ENCODE data around the gene OR5J2.

The OR5J2 gene

DNA sequence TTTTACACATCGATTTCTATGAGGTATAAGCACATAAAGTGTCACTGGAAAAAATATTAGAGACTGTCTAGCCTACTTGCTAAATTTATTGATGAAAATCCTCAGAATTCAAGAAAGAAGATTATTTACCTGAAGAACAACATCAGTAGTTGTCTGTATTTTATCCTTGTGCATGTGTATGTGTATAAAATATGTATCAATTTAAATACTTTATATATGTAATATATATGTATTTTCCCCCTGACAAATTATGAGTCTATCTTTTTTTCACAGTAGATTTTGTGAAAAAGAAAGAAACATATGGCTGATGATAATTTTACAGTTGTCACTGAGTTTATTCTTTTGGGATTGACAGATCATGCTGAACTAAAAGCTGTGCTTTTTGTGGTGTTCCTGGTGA, at the start of gene OR5J2:
Gene OR5J2 (plus strand): TSS at position 301 of the 400 bp plus-strand sequence. CDS start 0 bp downstream, at position 301.
- TF ChIP-seq EP300 (IDR thresholded peaks at IDR 0.05; ENCODE audit: borderline replicate concordance): no peak
- no peak for TF ChIP-seq YY1 (IDR thresholded peaks at IDR 0.05; ENCODE audit: low read depth)
- no peak for TF ChIP-seq ZBTB7A (IDR thresholded peaks at IDR 0.05; ENCODE audit: low read depth)
- no peak for TF ChIP-seq FOXM1 (IDR thresholded peaks at IDR 0.05; ENCODE audit: borderline replicate concordance, low read depth)
- TF ChIP-seq, protein P1, sequence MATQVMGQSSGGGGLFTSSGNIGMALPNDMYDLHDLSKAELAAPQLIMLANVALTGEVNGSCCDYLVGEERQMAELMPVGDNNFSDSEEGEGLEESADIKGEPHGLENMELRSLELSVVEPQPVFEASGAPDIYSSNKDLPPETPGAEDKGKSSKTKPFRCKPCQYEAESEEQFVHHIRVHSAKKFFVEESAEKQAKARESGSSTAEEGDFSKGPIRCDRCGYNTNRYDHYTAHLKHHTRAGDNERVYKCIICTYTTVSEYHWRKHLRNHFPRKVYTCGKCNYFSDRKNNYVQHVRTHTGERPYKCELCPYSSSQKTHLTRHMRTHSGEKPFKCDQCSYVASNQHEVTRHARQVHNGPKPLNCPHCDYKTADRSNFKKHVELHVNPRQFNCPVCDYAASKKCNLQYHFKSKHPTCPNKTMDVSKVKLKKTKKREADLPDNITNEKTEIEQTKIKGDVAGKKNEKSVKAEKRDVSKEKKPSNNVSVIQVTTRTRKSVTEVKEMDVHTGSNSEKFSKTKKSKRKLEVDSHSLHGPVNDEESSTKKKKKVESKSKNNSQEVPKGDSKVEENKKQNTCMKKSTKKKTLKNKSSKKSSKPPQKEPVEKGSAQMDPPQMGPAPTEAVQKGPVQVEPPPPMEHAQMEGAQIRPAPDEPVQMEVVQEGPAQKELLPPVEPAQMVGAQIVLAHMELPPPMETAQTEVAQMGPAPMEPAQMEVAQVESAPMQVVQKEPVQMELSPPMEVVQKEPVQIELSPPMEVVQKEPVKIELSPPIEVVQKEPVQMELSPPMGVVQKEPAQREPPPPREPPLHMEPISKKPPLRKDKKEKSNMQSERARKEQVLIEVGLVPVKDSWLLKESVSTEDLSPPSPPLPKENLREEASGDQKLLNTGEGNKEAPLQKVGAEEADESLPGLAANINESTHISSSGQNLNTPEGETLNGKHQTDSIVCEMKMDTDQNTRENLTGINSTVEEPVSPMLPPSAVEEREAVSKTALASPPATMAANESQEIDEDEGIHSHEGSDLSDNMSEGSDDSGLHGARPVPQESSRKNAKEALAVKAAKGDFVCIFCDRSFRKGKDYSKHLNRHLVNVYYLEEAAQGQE (IDR thresholded peaks at IDR 0.05; ENCODE audit: low read depth): no peak
- no peak for TF ChIP-seq TEAD4 (IDR thresholded peaks at IDR 0.05)
- no peak for TF ChIP-seq EGR1 (IDR thresholded peaks at IDR 0.05)
- no peak for TF ChIP-seq RAD21 (IDR thresholded peaks at IDR 0.05; ENCODE audit: low read depth)
- no peak for TF ChIP-seq TCF12 (IDR thresholded peaks at IDR 0.05; ENCODE audit: low read depth)

DNA sequence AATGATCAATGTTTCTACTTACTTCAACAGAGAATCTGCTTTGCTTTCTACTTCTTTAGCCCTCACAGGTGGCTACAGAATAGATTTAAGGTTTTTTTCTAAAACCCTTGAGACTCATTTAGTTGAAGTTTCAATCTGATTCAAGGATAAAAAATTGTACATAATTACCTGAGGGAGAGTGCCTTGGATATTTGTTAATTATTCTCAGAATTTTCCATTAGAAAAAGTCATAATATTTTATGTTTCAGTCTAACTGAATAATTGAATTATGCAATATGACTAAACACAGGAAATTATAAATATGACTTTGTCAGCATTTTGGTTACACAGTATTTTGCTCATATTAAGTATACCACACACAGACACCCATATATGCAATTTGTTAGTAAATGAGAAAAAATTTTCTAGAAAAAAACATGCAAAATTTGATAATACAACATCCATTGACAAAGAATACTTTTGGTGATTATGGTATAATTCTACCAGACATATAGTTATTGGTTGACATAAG, 36.2 kb upstream of the OR5J2 start, which contains the start of gene OR8J3:
Gene OR8J3 (minus strand): TSS at position 51 of the 511 bp plus-strand sequence. CDS start 2,483 bp downstream, outside the sequence.
- no peak for TF ChIP-seq NFIC (IDR thresholded peaks at IDR 0.05)
- TF ChIP-seq EGR1 (IDR thresholded peaks at IDR 0.05): no peak
- no peak for TF ChIP-seq RAD21 (IDR thresholded peaks at IDR 0.05; ENCODE audit: low read depth)
- TF ChIP-seq, protein P2, sequence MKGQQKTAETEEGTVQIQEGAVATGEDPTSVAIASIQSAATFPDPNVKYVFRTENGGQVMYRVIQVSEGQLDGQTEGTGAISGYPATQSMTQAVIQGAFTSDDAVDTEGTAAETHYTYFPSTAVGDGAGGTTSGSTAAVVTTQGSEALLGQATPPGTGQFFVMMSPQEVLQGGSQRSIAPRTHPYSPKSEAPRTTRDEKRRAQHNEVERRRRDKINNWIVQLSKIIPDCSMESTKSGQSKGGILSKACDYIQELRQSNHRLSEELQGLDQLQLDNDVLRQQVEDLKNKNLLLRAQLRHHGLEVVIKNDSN (IDR thresholded peaks at IDR 0.05): no peak
- no peak for TF ChIP-seq CEBPB (IDR thresholded peaks at IDR 0.05)
- no peak for TF ChIP-seq TCF12 (IDR thresholded peaks at IDR 0.05; ENCODE audit: low read depth)
- no peak for TF ChIP-seq TAF1 (IDR thresholded peaks at IDR 0.05; ENCODE audit: low read depth)
- TF ChIP-seq, protein P3, sequence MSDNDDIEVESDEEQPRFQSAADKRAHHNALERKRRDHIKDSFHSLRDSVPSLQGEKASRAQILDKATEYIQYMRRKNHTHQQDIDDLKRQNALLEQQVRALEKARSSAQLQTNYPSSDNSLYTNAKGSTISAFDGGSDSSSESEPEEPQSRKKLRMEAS (IDR thresholded peaks at IDR 0.05): no peak
- no peak for TF ChIP-seq FOXM1 (IDR thresholded peaks at IDR 0.05; ENCODE audit: borderline replicate concordance, low read depth)
- TF ChIP-seq, protein P1 (IDR thresholded peaks at IDR 0.05; ENCODE audit: low read depth): no peak
- TF ChIP-seq YY1 (IDR thresholded peaks at IDR 0.05; ENCODE audit: low read depth): no peak
- TF ChIP-seq EP300 (IDR thresholded peaks at IDR 0.05; ENCODE audit: borderline replicate concordance): no peak

DNA sequence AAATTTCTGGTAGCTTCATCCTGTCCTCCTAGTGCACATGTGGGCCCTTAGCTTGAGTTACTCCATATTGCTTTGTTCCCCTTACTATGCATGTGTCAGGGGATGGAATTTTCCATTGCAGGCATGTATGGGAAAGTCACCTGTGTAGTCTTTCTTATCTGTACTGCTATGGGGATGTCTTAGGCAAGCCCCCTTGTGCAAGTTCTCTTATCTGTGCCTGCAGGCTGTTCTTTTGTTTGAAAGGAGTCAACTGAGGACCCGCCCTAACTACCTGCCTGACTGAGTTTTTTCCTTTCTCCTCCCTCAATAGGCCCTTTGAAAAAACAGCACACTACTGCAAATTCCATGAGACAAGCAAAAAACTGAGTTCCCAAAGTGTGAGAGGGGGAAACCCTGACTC, 25.0 kb upstream of the OR5J2 start:
- TF ChIP-seq FOXM1 (IDR thresholded peaks at IDR 0.05; ENCODE audit: borderline replicate concordance, low read depth) (no peak), EP300 (IDR thresholded peaks at IDR 0.05; ENCODE audit: borderline replicate concordance) (no peak)

DNA sequence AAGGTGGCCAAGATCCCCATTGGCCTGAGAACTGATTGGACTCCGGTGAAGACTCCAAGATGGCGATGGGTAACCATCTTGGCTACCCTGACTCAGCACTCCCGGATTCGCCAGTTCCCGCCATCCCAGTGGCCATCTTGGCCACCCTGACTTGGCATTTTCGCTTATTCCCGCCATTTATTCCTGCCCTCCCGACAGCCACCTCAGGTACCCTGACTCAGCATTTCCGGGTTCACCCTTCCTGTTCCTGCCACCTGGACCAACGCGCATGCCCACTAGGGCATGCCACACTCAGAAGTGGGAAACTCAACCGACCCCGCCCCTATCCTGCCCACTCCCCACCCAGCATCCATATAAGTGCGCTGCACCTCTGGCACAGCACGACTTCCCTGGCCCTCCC, 24.1 kb upstream of the OR5J2 start:
- TF ChIP-seq NFIC (IDR thresholded peaks at IDR 0.05): no peak
- TF ChIP-seq FOXM1 (IDR thresholded peaks at IDR 0.05; ENCODE audit: borderline replicate concordance, low read depth): no peak
- TF ChIP-seq, protein P2 (IDR thresholded peaks at IDR 0.05): no peak
- no peak for TF ChIP-seq EGR1 (IDR thresholded peaks at IDR 0.05)
- TF ChIP-seq, protein P3 (IDR thresholded peaks at IDR 0.05): no peak
- TF ChIP-seq ZBTB7A (IDR thresholded peaks at IDR 0.05; ENCODE audit: low read depth): no peak
- TF ChIP-seq, protein P1 (IDR thresholded peaks at IDR 0.05; ENCODE audit: low read depth): no peak
- TF ChIP-seq TEAD4 (IDR thresholded peaks at IDR 0.05): no peak

DNA sequence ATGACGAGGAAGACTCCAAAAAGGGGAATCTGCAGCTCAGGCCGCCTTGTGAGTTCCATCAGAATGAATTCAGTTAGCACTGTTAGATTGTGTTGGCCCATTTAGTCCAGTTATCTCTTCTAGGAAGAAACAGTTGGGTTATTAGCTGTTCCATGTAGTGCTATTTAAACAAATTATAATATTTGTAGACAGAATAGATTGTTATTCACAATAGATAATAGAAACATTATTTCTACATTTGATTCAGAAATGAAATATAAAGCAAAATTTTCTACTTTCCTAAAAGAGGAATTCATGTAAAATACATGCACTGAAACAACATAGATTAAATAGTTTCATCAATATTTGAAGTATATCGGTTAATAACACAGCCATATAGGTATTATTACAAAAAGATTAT, 16.2 kb upstream of the OR5J2 start, which contains the start of gene OR8K5:
Gene OR8K5 (minus strand): TSS at position 101 of the 400 bp plus-strand sequence. CDS start 0 bp downstream, at position 101.
- TF ChIP-seq EGR1 (IDR thresholded peaks at IDR 0.05) (no peak), TEAD4 (IDR thresholded peaks at IDR 0.05) (no peak), ZBTB7A (IDR thresholded peaks at IDR 0.05; ENCODE audit: low read depth) (no peak), CEBPB (IDR thresholded peaks at IDR 0.05) (no peak), NFIC (IDR thresholded peaks at IDR 0.05) (no peak), CREB1 (IDR thresholded peaks at IDR 0.05; ENCODE audit: low read depth) (no peak), RAD21 (IDR thresholded peaks at IDR 0.05; ENCODE audit: low read depth) (no peak), EP300 (IDR thresholded peaks at IDR 0.05; ENCODE audit: borderline replicate concordance) (no peak), YY1 (IDR thresholded peaks at IDR 0.05; ENCODE audit: low read depth) (no peak)
- TF ChIP-seq, protein P3 (IDR thresholded peaks at IDR 0.05): no peak
